ENCODE results near the gene PEX7.

Gene PEX7

GRCh38 chr6:136880748-136881460, 58.5 kb downstream of the PEX7 start:
- TF ChIP-seq CTCF (conservative IDR thresholded peaks at IDR 0.05; ENCODE audit: control insufficient read depth, insufficient read depth, low read depth, low read length), result no peak
- no peak for DNase-seq (ENCODE audit: low read depth)
- H3K4me3 ChIP-seq (ENCODE audit: control insufficient read depth, low read depth, low read length), result no peak overlapping the region

- H3K4me3 ChIP-seq (ENCODE audit: control insufficient read depth, low read depth, low read length), result no peak overlapping the region
- peak; percentile 30 for DNase-seq (ENCODE audit: low read depth)
- no peak for TF ChIP-seq CTCF (conservative IDR thresholded peaks at IDR 0.05; ENCODE audit: control insufficient read depth, insufficient read depth, low read depth, low read length)
Observed at GRCh38 chr6:136886091-136886490, 63.7 kb downstream of the PEX7 start.

- TF ChIP-seq CTCF (conservative IDR thresholded peaks at IDR 0.05; ENCODE audit: control insufficient read depth, insufficient read depth, low read depth, low read length), result no peak
- no peak overlapping the region for H3K4me3 ChIP-seq (ENCODE audit: control insufficient read depth, low read depth, low read length)
Observed at GRCh38 chr6:136887953-136888352, 65.6 kb downstream of the PEX7 start.

GRCh38 chr6:136889271-136890193, 67.1 kb downstream of the PEX7 start:
- no peak for DNase-seq (ENCODE audit: low read depth)
- H3K4me3 ChIP-seq (ENCODE audit: control insufficient read depth, low read depth, low read length), result no peak overlapping the region
- TF ChIP-seq CTCF (conservative IDR thresholded peaks at IDR 0.05; ENCODE audit: control insufficient read depth, insufficient read depth, low read depth, low read length), result no peak

More at GRCh38 chr6:136887953-136888352, 65.6 kb downstream of the PEX7 start:
- no peak for DNase-seq (ENCODE audit: low read depth)

GRCh38 chr6:136890194-136890839, 67.9 kb downstream of the PEX7 start:
- DNase-seq (ENCODE audit: low read depth), result no peak
- no peak overlapping the region for H3K4me3 ChIP-seq (ENCODE audit: control insufficient read depth, low read depth, low read length)
- no peak for TF ChIP-seq CTCF (conservative IDR thresholded peaks at IDR 0.05; ENCODE audit: control insufficient read depth, insufficient read depth, low read depth, low read length)

GRCh38 chr6:136890986-136891385, 68.6 kb downstream of the PEX7 start:
- no peak for TF ChIP-seq CTCF (conservative IDR thresholded peaks at IDR 0.05; ENCODE audit: control insufficient read depth, insufficient read depth, low read depth, low read length)
- no peak overlapping the region for H3K4me3 ChIP-seq (ENCODE audit: control insufficient read depth, low read depth, low read length)
- no peak for DNase-seq (ENCODE audit: low read depth)
